Middle frontal gyrus (tissue), 1 donor: ENCODE data around the gene SYNPR.
"Not testable (repeated sequence)": the region's sequence is repeated elsewhere in the genome, so short reads cannot be mapped to it uniquely, and the experiment has no call there.

ENCODE experiments used
- DNase-seq: peaks from one replicate; pipeline ENCODE4 v3.0.0-alpha.2; 2015; ENCODE audit warnings: low spot score; ENCODE audit errors: extremely low spot score

The SYNPR gene

GRCh38 chr3:63278171-63279004 is at the start of gene SYNPR:
Gene SYNPR (plus strand): TSS chr3:63278308.
- DNase-seq: no peak

- no peak for DNase-seq
Measured at GRCh38 chr3:63228677-63229076, 49.4 kb upstream of the SYNPR start.

DNA sequence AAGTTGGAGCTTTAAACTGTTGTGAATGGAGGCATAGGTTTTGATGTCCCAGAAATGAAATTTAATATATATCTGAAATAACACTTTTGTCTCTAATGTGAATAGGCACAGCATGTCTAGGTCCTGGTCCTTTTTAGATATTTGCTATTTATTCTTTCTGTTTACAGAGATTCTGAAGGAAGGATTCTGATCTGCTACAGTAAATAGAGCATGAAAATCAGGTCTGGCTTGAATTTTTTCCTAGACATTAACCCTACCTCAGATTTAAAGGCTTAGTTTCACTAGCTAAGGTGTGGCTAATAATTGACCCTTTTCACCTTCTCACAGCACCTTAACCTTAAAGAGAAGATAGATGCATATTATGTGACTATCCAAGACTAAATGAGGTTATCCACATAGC is 48.0 kb upstream of the SYNPR start:
- no peak for DNase-seq

DNA sequence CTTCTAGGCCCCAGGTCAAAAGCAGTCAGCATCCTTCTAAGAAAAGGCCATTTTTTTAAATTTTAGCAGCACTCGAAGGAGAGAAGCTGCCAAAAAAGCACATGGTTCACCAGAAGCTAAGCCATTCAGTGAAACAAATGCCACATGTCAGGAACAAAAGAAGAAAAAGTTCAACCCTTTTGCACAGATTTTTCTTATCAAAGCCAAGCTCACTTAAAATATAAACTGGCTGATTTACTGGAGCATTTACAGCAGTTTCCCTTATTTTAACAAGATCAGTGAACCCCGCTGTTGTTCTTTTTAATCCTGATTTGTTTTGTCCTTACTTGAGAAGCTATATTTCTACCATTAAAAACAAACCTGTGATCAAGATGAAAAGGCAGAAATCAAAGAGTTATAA is 46.5 kb upstream of the SYNPR start:
- DNase-seq: no peak

- DNase-seq: no peak
Measured at GRCh38 chr3:63232764-63233396, 45.2 kb upstream of the SYNPR start.

- no peak for DNase-seq
Measured at GRCh38 chr3:63240381-63240902, 37.7 kb upstream of the SYNPR start.

DNA sequence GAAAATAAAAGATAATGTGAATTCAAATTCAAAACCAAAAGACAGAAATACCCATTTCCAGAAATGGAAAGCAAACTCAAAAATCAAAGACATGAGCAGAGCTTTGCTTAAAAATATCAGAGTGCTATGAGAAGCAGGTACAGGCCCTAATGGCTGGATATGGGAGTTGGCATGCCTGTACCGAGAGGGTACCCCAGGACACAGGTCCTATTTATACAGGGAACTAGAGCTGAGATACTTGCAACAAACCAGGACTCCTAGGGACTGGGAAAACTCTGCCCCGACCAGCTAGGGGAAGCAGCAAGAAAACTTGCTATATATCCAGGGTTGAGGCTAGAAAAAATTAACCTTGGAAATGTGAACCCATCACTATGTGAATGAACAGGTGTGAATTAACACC is 36.0 kb upstream of the SYNPR start:
- DNase-seq: no peak

GRCh38 chr3:63244486-63244885 is 33.6 kb upstream of the SYNPR start:
- DNase-seq: no peak

DNA sequence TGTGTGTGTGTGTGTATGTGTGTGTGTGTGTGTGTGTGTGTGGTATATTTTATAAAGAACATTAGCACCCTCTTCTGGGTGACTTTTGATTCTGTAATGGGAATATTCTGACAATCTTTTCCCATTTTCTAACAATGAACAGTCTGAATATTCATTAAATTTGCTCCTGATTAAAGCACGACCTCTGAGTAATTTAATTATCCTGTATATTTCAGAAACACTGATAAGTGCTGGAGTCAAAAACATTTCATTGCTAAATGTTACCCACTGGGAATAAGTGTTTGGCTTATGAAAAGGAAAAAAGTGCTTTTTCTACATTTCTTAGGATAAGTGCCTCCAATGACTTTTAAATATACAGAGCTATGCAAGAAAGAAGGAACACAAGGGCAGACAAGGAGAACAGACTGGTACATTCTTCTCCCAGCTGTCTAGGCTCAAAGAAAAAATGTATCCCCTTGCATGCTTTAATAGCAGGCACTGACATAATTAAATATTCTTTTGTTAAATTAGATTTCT is 32.3 kb upstream of the SYNPR start:
- no peak for DNase-seq

- DNase-seq: no peak
Measured at GRCh38 chr3:63248015-63248414, 30.1 kb upstream of the SYNPR start.

DNA sequence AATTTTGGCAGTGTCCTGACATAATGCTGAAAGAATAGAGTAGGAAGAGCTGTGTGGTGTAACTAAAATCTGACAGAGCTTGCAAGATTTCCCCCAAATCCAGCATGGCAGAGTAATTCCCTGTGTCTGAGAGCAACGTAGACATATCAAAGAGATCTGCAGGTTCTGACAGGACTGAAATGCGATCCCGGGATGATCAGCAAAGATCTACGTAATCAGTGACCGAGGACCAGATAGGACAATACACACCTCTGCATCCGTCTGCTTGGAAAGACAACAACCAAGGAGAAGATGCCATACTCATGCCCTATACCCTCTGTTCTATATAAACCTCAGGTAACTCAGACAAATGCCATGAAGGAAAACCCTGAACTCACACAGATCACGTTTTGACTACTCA is 26.6 kb upstream of the SYNPR start:
- no peak for DNase-seq

DNA sequence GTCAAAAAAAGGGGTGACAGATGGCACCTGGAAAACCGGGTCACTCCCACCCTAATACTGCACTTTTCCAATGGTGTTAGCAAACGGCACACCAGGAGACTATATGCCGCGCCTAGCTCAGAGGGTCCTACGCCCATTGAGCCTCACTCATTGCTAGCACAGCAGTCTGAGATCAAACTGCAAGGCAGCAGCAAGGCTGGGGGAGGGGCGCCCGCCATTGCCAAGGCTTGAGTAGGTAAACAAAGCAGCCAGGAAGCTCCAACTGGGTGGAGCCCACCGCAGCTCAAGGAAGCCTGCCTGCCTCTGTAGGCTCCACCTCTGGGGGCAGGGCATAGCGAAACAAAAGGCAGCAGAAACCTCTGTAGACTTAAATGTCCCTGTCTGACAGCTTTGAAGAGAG is 22.3 kb upstream of the SYNPR start:
- DNase-seq: not testable (repeated sequence)

DNA sequence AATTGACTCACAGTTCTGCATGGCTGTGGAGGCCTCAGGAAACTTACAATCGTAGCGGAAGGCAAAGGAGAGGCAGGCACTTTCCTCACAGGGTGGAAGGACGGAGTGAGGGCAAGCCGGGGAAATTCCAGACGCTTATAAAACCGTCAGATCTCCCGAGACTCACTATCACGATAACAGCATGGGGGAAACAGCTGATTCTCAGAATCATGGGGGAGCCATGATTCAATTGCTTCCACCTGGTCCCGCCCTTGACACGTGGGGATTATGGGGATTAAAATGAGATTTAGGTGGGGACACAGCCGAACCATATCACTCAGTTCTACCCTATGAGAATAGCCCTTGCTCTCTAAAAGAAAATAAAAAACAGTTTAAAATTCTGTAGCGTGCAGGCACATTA is 13.4 kb upstream of the SYNPR start:
- no peak for DNase-seq

- DNase-seq: no peak
Measured at GRCh38 chr3:63274359-63274758, 3.7 kb upstream of the SYNPR start.

DNA sequence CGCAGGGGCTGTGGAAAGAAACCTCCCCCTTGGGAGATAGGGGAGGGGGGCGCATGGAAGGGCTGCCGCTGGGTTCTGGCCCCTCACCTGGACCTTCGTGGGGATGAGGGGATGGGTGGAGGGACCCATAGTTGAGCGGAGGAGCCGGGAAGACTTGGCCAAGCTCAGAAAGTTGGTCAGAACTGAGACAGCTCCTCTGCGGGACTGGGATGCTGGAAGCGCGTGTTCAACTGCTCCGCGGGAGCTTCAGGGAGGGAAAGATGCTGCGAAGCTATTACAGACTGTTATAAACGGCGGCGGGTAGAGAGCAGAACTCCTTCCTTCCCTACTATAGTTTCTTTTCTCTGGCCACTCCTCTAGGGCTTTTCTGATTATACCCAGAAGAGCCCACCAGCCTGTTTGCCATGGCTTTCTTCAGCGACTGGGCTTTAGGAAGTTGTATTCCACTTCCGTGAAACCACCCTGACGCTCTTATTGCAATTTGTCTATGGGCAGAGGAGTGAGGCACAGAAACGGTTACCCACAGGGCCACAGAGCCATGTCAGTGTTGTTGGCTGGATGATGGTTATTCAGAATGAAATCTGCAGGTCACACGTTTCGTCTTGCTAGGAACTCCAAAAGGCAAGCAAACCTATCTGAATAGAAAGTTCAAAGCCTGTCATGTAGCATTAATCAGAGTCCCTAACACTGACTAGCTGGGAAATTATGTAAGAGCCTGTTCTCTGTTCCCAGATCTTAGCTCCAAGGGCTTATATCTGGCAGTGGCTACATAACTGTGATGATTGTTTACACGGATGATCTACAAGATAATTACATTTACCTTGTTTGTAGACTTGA is 1.1 kb downstream of the SYNPR start:
- no peak for DNase-seq

DNA sequence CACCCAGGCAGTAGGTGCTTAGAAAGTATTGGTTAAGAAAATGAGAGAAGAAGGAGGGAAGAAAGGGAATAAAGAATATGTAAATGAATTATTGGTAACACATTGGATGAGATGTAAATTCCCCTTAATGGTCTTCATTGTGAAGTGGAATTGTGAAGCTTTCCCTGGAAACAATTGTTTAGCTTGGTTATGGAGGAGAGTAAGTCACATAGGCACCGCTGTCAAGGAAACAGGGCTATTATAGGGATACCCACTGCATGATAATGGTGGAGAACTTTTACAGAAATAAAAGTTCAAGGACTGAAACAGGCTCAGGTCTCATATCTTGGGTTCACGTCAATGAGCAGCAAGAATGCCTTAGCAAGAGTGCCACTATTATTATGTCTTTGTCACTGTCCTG is 9.5 kb downstream of the SYNPR start:
- DNase-seq: no peak

DNA sequence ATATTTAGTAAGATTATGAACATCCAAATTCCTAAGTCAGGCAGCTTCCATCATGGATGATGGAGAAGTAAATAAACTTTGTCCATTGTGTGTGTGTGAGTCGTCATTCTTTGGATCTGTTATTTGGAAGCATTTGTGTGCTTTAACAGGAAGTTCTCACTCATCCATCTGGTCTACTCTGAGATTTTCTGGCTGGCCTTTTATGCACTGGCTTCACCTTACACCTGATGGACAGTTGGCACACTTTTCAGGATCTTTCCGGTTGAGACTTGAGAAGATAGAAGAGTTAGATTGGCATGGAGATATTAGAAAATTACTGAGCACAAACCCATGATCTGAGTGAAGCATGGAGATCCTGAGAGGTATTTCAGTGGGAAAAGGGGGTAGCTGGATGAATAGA is 12.6 kb downstream of the SYNPR start:
- DNase-seq: no peak

DNA sequence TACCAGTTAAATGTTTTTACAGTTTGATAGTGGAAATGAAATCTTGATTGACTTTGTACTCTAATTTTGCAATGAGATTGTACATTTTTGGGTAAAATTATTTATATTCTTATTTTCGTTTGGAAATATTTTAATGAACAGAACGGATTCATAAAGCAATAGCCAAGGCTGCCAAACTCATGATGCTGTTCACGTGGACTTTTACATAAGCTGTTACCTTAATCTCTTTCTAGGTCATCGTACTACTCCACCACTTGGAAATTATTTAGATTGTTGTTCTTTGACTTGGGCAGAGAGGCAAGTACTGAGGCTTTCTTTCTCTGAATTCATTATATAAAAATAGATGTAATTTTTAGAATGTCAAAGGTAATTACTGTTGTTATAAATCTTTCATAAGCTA is 16.2 kb downstream of the SYNPR start:
- no peak for DNase-seq

DNA sequence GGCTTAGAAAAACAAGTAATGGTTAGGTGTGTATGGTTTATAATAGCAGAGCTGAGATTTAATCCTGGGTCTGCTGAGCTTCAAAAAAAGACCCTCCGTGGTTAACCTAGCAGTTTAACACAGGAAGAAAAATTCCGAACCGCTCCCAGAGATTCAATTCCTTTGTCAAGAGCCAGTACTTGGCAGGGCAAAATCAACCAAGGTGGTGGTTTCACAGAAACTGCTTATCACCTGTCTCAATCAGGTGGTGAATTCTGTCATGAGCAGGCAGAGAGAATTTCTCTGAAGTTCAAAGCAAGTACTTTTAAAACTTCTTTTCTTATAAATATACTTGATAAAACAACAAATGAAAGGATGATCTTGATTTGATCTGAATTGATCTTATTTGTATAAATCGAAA is 17.2 kb downstream of the SYNPR start:
- no peak for DNase-seq

DNA sequence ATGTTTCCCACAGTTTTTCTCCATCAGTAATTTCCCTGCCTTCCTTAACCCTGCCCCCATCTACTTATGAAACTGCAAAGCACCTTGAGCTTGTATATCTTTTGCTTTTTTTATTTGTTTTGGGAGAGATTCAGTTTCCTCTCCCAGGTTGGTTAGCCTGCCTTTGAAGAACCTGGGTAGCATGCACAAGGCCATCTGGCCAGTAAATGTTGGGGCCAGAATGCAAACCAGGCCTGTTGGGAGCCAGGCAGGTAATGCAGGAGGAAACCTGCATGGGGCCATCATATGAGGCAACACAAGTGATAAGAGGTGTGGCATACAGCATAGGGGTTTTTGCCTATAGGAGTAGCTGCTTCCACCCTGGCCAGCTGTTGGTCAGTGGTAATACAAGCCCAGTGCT is 17.7 kb downstream of the SYNPR start:
- DNase-seq: no peak

DNA sequence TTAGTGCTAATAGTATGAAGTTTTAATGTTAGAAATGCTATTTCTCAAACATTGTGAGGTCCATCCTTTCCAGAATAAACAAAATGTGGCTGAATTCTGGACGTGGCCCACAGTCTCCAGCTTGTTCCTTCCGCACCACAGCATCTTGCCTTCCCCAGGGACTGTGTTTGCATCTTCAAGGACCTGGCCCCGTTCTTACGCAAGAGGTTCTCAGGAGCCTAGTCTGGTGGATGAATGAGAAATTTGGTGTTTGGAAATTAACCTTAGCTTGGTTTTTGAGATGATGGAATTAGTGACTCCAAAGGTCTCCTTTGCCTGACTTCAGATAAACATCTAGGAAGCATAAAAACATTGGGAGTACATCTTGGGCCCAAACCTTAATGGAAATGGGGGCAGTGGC is 18.1 kb downstream of the SYNPR start:
- DNase-seq: no peak

GRCh38 chr3:63303238-63303637 is 25.1 kb downstream of the SYNPR start:
- DNase-seq: no peak
